ENCODE measurements around the gene RHBDF2. TPM values are rescaled to one million over a fixed set of nuclear protein-coding genes. Genes with fewer than 3 reads are reported as not detected.

Gene RHBDF2
- polyA plus RNA-seq, 1 donor (not counting 4 experiments of a cell fraction or from before 2014, with no cell fraction given) = 14.9 TPM

DNA sequence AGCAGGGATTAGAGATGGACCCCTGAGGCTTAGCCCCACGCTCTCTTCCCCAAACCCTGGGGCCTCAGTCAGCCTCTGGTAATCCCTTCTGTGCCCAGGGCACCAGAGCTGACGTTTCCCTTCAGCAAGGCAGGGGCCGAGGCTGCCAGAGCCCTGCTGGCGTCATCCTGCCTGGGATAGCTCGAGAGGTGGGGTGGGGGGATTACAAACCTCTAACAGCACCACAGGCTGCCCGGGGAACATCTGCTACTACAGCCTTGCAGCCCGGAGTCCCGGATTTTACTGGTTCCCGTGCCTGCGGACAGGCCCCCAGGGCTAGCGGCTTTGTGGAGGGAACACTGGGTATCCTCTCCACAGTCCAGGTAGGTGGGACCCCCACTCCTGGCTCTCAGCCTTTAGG, 33.9 kb downstream of the RHBDF2 start, which contains the start of gene AANAT:
Gene AANAT (plus strand): TSS at position 238 of the 400 bp plus-strand sequence. CDS start 1,144 bp downstream, outside the sequence.
- no peak for FAIRE-seq
- Histone ChIP-seq H3K4me3 (ENCODE audit: control insufficient read depth in 2 of 3, extremely low read depth in 1 of 3, insufficient read depth in 2 of 3, low read depth in 1 of 3, low read length in 3 of 3) (no peak within 1 kb of the TSS), H2AFZ (ENCODE audit: control insufficient read depth, low read length) (no peak within 1 kb of the TSS), H3K79me2 (ENCODE audit: control insufficient read depth, insufficient read depth, low read length) (no peaks in the 10 kb centered on the region), H3K27me3 (ENCODE audit: control insufficient read depth, extremely low read depth, insufficient read depth, low read length) (peaks cover 6% of the 10 kb centered on the region), H3K4me1 (ENCODE audit: control insufficient read depth, extremely low read depth, insufficient read depth, low read length) (no peaks in the 10 kb centered on the region), H4K20me1 (ENCODE audit: control insufficient read depth, extremely low read depth, insufficient read depth, low read length) (no peaks in the 10 kb centered on the region), H3K27ac (ENCODE audit: control insufficient read depth, insufficient read depth, low read length) (no peak within 1 kb of the TSS), H3K9me3 (ENCODE audit: control insufficient read depth, low read depth, low read length) (no peaks in the 10 kb centered on the region), H3K9ac (ENCODE audit: control insufficient read depth, extremely low read depth, insufficient read depth, low read length) (no peak within 1 kb of the TSS), H3K9me1 (ENCODE audit: control insufficient read depth, extremely low read depth, insufficient read depth, low read length) (no peaks in the 10 kb centered on the region), H3K4me2 (ENCODE audit: control insufficient read depth, extremely low read depth, insufficient read depth, low read depth, low read length) (no peak within 1 kb of the TSS), H3K36me3 (ENCODE audit: control insufficient read depth in 2 of 2, extremely low read depth in 1 of 2, insufficient read depth in 2 of 2, low read length in 2 of 2) (peaks cover 5 to 17% of the 10 kb centered on the region in 2 experiments)
- DNase-seq (ENCODE audit: low read depth, low spot score) = no peak
- dilution Hi-C loops (cut with MboI; ENCODE audit: extremely low pct_ligation_motif_present, low sequenced_read_pairs) = no loop called here
- TF ChIP-seq EZH2 (IDR thresholded peaks at IDR 0.05; ENCODE audit: low read length) (no peak), CTCF (optimal IDR thresholded peaks at IDR 0.05 in 1 of 3, IDR thresholded peaks at IDR 0.05 in 1 of 3, conservative IDR thresholded peaks at IDR 0.05 in 1 of 3; ENCODE audit: extremely low read depth in 1 of 3, insufficient read depth in 2 of 3, low read length in 3 of 3) (no peak)

DNA sequence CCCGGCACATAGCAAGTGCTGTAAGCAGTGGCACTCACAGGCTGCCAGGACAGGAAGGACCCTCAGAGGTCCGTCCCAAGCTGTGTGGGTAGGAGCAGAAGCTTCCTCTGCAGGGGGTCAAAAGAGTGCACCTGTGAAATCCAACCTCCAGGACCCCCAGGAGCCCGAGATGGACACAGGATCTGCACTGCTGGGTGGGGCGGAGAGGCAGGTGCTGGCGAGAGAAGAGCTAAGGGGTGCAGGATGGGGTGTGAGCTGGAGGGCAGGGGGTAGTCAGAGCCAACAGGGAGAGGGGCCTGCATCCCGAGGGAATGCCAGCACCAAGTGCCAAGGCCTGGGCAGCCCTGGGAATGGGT, 34.5 kb downstream of the RHBDF2 start:
- no peak for DNase-seq (ENCODE audit: low read depth, low spot score)
- no peak overlapping the region for H3K27ac ChIP-seq (ENCODE audit: control insufficient read depth, insufficient read depth, low read length)
- no peaks in the 10 kb centered on the region for H3K79me2 ChIP-seq (ENCODE audit: control insufficient read depth, insufficient read depth, low read length)
- no peaks in the 10 kb centered on the region for H4K20me1 ChIP-seq (ENCODE audit: control insufficient read depth, extremely low read depth, insufficient read depth, low read length)
- H3K4me3 ChIP-seq (ENCODE audit: control insufficient read depth in 2 of 3, extremely low read depth in 1 of 3, insufficient read depth in 2 of 3, low read depth in 1 of 3, low read length in 3 of 3) = no peak overlapping the region
- no peaks in the 10 kb centered on the region for H3K4me1 ChIP-seq (ENCODE audit: control insufficient read depth, extremely low read depth, insufficient read depth, low read length)
- H3K36me3 ChIP-seq (ENCODE audit: control insufficient read depth in 2 of 2, extremely low read depth in 1 of 2, insufficient read depth in 2 of 2, low read length in 2 of 2) = peaks cover 0 to 12% of the 10 kb centered on the region in 2 experiments
- no peak for FAIRE-seq
- dilution Hi-C loops (cut with MboI; ENCODE audit: extremely low pct_ligation_motif_present, low sequenced_read_pairs) = no loop called here
- H3K9me3 ChIP-seq (ENCODE audit: control insufficient read depth, low read depth, low read length) = no peaks in the 10 kb centered on the region
- no peak overlapping the region for H2AFZ ChIP-seq (ENCODE audit: control insufficient read depth, low read length)
- no peak for TF ChIP-seq CTCF (optimal IDR thresholded peaks at IDR 0.05 in 1 of 3, IDR thresholded peaks at IDR 0.05 in 1 of 3, conservative IDR thresholded peaks at IDR 0.05 in 1 of 3; ENCODE audit: extremely low read depth in 1 of 3, insufficient read depth in 2 of 3, low read length in 3 of 3)
- TF ChIP-seq EZH2 (IDR thresholded peaks at IDR 0.05; ENCODE audit: low read length) = no peak
- H3K27me3 ChIP-seq (ENCODE audit: control insufficient read depth, extremely low read depth, insufficient read depth, low read length) = peaks cover 9% of the 10 kb centered on the region
- no peak overlapping the region for H3K9ac ChIP-seq (ENCODE audit: control insufficient read depth, extremely low read depth, insufficient read depth, low read length)
- H3K4me2 ChIP-seq (ENCODE audit: control insufficient read depth, extremely low read depth, insufficient read depth, low read depth, low read length) = no peak overlapping the region
- H3K9me1 ChIP-seq (ENCODE audit: control insufficient read depth, extremely low read depth, insufficient read depth, low read length) = no peaks in the 10 kb centered on the region

Data from keratinocyte (primary cell).